ENCODE results near the gene SGIP1.

SGIP1 gene

DNA sequence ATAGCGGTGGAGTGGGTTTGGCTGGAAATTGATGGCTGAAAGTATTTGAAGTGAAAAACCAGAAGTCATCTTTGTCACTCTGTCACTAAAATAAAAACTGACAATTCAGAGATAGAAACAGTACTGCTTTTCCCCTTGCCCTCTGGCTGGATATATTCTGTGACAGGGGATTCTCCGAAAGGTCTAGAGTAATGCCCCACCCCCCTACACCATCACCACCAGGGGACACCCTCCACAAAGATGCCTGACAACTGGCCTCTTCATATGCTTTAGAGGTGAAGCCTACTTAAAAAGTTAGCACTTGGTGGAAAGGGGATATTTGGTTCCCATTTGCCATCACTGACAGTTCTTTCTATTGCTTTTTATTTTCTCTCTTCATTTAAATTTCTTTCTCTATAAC is 73.5 kb downstream of the SGIP1 start:
- no peak for DNase-seq

DNA sequence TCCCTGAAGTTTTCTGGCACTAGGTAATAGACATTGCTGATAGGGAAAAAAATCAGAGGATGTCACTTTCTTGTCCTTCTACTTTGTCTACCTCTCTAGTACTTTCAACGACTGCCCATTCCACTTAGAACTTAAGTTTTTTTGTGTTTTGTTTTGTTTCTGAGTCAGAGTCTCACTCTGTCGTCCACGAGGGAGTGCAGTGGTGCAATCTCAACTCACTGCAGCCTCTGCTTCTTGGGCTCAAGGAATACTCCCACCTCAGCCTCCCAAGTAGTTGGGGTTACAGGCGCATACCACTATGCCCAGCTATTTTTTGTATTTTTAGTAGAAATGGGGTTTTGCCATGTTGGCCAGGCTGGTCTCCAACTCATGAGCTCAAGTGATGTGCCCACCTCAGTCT is 79.2 kb downstream of the SGIP1 start:
- no peak for DNase-seq

DNA sequence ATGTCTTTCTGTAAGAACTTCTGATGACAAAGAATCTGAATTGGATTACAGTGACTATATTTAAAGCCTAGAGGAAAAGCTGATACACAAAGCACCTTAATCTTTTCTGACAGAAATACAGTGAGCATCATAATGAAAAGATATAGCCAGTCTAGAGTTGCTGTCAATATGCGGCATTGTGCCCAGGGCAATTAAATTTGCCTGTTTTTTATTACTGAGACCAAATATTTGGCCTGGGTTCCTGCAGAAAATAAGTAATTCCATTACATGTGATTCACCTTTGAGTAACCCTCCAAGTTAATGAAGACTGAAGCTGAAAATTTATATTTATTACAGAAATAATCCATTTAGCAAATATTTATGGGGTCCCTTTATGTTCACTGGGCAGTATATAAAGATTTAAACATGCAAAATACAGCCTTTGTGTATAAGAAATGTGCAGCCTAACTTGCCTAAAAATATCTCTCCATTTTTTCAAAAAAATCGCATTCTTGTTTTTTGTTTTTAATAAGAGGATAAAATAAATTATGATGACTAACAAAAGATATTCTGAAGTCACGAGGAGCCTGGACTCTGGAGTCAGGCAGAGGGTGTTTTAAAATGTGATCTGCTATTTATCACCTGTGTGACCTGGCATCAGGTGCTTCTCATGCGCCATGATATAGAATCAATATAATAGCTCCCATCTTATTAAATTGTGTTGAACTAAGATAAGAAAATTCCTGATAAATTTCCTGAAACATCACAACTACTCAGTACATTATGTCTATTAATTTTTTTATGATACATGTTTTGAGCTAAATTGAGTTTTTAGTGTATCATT is 83.6 kb downstream of the SGIP1 start:
- no peak for DNase-seq

DNA sequence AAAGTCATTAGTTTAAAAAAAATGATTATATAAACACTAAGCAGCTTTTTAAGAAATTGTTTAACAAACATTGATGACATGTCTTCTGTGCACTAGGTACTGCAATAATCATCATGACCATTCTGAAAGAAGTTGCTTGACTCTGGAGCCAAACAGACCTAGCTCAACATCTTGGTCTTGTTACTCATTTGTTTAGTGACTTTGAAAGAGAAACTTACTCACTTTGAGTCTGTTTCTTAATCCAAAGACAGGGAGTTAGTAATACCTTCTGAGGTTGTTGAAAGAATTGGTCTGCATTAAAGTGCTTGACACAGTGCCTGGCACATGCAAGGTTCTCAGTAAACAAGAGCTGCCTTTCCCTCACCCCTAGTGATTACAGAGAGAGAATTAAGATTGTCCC is 84.4 kb downstream of the SGIP1 start:
- DNase-seq: no peak

DNA sequence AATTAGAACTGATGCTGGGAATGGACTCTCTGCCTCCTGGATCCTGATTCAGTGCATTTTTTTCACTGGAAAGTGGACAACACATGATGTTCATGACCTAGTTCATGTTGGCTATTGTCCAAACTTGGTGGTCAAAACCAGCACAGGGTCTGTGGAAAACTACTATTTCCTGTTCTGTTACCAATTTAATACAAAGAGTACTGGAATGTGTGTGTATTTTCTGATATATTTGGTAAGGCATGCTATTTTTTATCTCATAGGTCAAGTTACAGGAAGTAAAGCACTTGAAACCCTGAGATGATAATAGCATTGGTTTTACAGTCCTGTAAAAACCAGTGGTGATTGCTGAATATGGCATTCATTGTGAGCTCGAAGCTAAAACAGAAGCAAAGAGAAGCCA is 89.9 kb downstream of the SGIP1 start:
- no peak for DNase-seq

GRCh38 chr1:66624412-66625060 is 90.6 kb downstream of the SGIP1 start:
- no peak for DNase-seq

- no peak for DNase-seq
These were observed 92.3 kb downstream of the SGIP1 start for GRCh38 chr1:66626261-66626660.

GRCh38 chr1:66628926-66629325 is 95.0 kb downstream of the SGIP1 start:
- DNase-seq: no peak

- no peak for DNase-seq
These were observed 99.2 kb downstream of the SGIP1 start for GRCh38 chr1:66633159-66633558.

DNA sequence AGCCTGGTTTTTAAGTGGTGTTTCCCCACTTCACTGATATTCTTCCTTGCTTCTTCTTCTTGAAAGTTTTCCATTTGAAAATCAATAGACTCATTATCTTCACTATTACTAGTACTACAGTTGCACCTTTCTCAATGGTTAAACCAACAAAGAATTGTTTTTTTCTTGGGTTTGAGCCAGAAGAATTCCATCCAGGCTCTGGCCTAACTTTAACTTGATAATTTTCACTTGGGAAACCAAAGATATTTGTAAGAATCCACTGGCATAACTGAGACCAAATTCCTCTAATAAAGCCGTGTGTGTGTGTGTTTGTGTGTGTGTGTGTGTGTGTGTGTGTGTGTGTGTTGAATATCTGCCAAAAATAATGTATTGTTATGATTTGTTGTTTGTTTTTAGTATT is 103.2 kb downstream of the SGIP1 start:
- DNase-seq: no peak

DNA sequence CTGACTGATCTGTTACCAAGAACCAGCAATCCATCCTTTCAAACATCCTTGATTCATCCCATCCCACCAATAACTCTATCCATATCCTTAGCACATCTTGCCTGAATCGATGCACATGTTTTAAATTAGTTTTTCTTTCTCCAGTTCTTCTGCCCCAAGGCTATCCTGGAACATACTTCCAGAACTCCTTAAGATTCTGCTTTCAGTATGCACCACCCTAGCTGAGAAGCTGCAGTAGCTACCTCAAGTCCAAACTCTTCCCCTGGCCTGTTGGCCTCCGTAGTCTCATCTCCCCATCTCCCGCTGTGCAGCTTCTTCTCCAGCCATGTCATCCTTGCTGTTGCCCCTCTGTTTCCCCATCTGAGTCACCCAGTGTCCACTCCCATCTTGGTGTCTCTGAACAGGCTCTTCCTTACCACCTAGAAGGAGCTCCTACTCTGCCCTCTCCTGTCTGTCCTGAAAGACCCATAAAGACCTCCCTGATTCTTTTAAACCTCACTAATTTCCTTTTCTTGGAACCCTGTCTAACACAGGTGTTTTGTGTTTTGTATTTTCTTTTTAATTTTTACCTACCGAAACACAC is 108.0 kb downstream of the SGIP1 start:
- no peak for DNase-seq

DNA sequence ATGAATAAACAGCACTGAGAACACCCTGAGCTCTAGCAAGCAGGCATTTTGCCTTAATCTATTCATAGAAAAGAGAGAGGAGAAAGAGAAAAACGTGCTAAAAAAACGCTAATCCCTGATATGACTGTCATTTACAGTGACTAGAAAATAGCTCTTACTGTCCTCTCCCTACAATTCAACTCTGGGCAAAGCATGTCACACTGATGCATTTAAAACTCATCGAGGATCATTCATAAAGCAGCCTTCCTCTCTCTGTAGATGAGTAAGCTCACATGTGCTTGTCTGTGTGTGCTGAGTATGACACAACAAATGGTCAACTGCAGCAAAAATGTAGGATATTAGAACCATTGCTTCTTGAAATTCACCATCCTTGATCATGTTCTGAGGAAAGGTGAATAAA is 109.0 kb downstream of the SGIP1 start:
- DNase-seq: no peak

DNA sequence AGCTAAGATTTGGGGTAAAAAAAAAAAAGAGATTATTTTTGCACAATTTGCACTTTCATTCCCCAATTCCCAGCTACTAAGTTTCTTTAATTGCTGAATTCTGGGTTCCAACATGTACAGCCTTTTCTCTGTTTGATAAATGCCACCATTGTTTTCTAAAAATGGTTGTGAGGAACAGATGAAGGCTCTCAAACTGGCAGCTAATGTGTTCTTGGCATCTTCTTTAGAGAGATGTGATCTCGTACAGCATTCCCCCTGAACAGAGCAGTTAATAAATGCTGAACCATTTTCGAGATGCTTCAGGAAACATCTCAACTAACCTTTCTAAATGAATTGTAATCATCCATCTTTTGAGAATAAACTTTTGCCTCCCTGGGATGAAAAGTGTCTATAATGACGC is 110.4 kb downstream of the SGIP1 start:
- DNase-seq: no peak

GRCh38 chr1:66648901-66649595 is 115.1 kb downstream of the SGIP1 start:
- no peak for DNase-seq

- DNase-seq: no peak
These were observed 118.6 kb downstream of the SGIP1 start for GRCh38 chr1:66652556-66652955.

DNA sequence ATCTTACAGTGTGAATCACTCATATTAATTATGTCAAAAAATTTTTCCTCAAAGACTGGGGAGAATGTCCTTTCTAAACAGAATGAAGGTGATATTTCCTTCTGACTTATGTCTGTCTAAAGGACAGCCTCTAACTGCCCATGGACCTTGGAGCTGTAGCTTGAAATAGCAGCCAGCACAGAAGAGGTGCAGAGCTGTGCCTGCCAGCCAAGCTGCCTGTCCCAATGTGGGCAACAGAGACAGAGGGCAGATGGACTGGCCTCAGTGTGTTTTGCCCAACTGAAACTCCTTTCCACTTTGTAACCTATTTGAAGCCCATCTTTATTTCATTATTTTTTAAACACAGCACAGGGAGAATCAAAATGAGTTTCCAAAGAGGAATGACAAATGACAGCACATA is 120.7 kb downstream of the SGIP1 start:
- no peak for DNase-seq

DNA sequence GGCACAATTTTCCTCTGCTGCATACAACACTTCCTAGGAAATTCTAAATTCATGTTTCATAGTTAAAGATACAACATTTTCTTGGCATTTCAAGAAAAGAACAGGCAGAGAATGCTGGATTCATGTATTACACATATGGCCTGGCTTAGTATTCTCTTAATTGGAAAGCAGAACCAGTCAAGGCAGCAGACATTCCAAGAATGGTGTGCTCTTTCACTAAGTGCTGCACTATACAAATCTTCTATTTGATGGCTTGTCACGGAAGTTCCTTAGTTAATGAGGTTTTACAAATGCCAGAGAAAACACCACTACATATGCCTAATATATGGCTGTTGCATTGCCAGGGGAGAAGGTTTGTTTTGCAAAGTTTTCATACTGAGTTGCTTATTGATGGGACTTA is 137.5 kb downstream of the SGIP1 start:
- no peak for DNase-seq

DNA sequence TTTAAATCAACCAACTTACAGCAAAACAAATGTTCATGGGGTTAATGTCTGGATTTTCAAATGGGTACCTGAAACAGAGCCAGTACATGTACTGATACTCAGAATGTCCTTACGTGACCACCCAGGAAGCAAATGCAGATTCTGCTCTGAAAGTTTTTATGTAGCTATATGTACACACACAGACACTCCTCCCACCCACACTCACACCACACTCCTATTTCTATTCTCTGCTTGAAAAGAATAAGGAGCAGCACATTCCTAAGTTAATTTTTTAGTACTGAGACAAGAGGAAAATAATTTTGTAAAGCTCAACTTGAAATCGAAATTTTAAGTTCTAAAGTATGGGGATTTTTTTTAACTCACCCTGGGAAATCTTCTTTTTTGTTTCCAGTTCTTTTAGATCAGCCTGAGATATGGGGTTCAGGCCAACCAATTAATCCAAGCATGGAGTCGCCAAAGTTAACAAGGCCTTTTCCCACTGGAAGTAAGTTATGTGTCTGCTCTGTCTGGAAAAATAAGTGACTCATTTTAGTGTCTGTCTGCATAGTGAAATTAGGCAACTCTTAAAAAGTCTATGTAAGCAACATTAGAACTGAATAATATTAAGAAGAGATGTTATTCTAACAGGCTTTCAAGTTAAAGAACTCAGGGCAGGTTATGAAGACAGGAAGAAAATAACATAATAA is 142.8 kb downstream of the SGIP1 start:
- no peak for DNase-seq

GRCh38 chr1:66678146-66678545 is 144.2 kb downstream of the SGIP1 start:
- no peak for DNase-seq

DNA sequence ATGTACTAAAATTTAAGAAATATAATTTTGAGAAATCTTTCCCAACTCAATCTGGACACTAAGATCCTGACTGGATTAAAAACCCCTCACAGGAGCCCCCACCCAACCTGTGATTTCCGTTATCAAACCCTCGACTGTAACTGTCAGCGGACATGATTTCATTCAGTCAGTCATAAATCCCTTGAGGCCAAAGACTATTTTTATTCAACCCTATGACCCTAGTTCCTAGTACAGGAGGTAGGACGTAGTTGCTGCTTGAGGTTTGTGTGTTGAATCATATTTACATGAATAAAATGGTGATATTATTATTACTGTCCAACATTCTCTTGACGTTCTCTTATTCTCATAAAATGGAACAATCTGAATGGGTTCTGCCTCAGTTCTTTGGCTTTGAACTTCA is 145.2 kb downstream of the SGIP1 start:
- DNase-seq: no peak

GRCh38 chr1:66681686-66682085 is 147.7 kb downstream of the SGIP1 start:
- no peak for DNase-seq

- no peak for DNase-seq
These were observed 148.2 kb downstream of the SGIP1 start for GRCh38 chr1:66682106-66682505.

DNA sequence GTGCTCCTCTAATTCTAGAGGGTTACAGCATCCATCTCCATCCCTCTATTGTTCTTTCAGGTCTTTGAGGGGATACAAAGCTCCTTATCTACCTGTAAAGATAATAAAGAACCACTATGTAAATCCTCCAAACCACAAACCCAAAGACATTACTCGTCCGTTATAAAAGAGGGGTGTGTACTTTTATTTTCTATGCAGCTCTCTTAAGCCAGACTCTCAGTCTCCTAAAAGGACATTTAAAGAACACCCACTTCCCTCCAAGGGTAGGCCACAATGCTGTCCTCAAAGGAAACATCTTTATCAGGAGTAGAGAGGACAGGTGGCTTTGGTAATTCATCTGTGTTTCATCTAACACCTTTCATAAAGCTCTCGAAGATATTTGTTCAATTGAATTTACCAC is 150.4 kb downstream of the SGIP1 start:
- no peak for DNase-seq
